Occipital lobe (tissue), 2 donors: ENCODE results near the gene RNF26. TPM values are rescaled to one million over a fixed set of nuclear protein-coding genes. Genes with fewer than 3 reads are reported as not detected.

Experiments
- DNase-seq: peaks from one replicate; lab custom pipeline; 2025; lab: John Stamatoyannopoulos, UW
- total RNA-seq: library from RNA; depleted of rRNA; stranded (reverse); fragments of >200 nt; gene quantifications from one replicate; pipeline ENCODE4 v1.2.3, GENCODE V29; 2014

RNF26 gene
- total RNA-seq, 1 donor from 2014 or later: 1.6 TPM

DNA sequence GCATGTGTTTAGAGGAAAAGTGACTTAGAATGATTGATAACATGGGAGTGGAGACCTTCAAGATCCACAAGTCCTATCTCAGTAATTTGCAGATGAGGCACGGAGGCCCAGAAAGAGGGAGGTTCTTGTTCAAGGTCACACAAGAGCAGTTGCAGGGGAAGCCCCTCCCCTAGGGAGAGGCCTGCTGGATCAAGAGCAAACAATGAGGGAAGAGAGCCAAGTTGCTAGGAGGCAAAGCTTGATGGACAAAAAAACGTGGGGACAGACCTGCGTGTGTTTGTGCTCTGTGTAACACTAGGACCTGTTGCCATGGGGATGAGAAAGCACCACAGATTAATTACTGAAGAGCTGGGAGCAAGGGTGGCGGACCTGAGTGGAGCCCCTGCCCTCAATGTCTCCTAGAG, 18.5 kb downstream of the RNF26 start:
- no peak for DNase-seq

DNA sequence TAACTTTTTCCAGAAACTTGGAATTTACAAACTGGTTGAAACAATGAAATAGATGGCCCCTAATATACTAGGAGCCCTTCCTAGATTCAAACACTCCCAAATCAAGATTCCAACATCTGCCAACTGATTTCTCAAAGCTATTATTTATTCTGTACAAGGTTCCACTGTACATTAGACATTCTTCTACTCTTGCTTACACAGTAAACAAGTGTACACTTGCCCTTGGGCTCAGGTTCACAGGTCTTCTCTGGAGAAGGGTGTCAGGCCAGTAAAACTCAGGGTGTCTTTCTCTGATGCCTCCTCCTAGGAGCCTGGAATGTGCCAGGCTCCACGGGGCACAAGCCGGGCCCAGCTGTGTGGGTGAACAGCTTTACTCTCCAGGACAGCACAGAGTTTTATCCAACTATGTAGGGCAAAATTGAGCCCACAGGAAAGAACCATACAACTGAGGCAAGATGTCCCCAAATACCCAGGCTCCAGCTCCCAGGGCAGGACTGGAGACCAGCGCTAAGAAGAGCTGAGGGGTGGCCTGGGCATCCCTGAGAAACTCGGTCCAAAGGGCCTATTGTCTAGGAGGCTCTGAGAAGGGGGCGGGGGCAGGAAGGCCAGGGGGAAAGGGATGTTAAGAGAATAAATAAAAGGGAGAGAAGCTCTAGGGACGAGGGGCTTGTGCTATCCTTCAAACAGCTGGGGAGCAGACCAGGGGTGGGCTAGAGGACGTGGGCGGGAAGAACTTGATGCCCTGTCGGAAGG, 20.9 kb downstream of the RNF26 start:
- DNase-seq: no peak

DNA sequence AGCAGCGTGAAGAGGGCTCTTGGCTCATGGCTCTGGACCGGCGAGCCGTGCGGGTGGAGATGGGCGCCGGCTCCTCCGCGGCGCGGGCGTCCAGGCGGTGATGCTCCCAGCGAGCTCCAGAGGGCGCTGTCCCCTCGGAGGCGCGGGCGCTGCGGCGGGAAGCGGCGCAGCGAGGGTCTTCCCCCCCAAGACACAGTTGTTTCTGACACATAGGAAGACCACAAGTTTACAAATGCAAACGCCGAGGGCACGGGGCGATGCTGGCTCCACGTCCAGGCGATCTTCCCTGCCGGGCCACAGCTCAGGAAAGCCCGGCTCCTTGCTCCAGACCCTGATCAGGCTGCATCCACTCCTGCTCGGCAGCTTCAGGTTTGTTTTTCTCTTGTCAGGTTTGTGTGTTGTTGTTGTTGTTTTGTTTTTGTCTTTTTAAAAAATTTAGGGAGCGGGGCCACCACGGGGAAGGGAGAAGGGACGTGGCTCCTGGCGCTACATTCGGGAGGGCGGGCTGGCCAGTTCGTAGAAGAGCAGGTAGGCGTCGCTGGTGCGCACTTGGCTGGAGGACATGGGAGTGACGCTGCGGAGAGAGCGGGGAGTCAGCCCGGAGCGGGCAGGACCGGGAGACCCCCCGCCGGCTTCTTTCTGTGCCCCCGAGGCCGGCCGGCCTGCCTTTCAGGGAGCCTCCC, 22.2 kb downstream of the RNF26 start:
- DNase-seq: peak; percentile 39

- DNase-seq: no peak
Measured at GRCh38 chr11:119357074-119357473, 22.7 kb downstream of the RNF26 start.

DNA sequence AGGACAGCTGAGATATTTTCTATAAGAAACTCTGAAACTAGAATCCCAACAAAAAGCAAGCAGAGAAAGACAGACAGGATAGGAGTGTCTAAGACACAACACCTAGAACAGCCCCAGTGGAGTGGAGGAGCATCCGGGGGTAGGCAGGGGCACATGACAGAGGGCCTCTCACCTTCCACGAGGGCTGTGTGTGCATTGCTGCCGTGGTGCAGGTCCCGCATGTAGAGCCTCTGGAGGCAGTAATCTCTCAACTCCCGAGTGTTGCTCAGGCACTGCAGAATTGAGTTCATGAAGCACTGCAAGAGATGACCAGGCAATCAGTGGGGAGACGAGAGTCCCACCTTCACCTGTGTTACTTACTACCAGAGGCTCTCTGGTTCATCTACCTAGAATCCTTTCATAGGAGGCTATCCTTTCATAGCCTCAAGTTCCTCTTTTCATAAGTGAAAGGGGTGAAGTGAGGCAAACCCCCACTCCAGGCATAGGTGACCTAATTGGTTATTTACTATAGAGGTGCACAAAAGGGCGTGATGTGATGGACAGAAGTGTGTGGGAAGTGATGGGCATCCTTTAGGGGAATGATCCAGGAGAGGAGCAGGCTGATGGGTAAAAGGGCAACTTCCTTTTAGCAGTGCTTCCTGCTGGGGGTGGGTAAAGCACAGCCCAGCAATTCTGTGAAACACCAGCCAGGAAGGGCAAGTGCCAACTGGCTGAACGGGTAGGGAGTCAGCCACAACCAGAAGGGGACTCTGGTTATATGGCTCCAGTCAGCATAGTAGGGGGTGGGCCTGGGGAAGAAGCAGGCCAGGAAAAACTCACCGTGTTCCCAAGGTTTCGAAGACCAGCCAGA, 25.3 kb downstream of the RNF26 start:
- DNase-seq: no peak

DNA sequence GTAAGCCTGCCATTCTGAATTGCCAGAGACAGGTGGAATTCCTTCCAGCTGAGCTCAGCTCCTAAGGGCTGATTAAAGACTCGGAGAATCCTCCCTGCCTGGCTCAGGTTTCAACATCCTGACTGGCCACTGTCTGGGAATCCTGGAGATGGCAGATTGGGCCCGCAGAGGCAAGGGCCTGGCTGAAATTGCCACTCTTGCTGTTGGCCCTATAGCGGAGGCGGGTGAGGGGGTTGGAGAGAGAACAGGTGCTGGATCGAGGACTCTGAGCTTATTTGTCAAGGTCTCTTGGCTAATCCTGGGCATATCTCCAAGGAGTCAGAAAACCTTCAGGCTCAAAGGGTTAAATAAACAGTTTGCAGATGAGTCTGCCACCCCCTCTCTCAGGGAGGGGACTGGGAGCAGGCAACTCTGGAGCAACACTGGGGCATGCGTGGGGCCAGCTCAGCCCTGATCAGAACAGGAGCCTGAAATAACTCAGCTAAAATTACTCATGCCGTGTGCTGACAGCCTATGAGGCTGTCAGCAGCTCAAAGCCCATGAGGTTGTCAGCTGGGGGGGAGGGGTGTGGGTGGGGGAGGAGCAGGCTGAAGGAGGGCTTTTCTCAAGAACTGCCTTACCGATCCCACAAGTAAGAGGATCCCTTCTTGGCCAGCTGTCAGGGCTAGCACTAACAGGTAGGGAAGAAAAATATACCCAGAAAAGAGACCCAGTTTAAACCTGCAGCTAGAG, 26.9 kb downstream of the RNF26 start:
- DNase-seq: peak; percentile 80

DNA sequence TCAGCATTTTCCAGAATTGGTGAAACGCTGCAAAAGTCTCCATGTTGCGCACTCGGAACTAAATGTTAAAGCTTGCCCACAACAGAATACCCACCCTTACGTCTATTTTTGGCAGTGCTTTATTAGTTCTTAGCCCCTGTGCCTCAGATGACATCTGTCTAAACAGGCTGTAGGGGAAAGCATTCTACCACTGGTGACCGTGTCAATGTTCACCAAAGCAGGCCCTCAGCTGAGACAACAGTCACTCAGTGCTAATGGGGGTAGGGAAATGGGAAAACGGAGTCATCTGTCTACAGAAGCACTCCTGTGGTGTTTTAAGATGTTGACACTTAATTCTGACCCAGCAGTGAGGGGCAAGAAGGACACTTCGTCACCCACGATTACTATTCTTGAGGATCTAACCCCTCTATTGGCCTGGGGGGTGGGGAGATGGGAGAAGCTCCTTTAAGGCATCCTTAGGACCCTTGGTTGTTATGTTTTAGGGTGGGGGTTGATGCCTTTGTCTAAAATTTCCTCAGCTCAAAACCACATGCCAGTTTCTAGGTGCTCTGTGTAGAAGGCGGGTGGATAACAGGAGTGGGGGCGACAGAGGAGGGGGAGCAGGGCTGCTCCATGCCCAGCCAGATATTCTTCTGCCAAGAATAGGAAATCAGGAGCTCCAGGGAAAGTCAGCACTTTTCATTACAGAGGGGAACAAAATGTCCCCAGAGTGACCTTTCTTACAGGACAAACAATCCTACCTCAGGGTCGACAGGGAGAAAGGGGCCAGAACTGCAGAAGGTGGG, 27.8 kb downstream of the RNF26 start:
- no peak for DNase-seq

DNA sequence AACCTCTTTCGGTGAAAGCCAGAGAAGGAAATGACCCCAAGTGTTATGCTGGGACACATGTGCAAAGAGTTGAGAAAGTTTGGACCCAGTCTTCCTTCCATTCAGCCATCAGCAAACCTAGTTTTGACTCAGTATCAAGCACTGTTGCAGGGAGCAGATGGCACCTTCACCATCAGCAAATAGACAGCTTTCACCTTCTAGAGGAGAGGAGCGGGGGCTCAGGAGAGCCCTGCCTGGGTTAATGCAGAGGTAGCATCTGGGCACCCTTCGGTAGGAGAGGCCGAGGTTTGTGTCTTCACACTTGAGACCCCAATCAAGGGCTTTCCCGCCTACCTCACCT, 28.4 kb downstream of the RNF26 start:
- no peak for DNase-seq

DNA sequence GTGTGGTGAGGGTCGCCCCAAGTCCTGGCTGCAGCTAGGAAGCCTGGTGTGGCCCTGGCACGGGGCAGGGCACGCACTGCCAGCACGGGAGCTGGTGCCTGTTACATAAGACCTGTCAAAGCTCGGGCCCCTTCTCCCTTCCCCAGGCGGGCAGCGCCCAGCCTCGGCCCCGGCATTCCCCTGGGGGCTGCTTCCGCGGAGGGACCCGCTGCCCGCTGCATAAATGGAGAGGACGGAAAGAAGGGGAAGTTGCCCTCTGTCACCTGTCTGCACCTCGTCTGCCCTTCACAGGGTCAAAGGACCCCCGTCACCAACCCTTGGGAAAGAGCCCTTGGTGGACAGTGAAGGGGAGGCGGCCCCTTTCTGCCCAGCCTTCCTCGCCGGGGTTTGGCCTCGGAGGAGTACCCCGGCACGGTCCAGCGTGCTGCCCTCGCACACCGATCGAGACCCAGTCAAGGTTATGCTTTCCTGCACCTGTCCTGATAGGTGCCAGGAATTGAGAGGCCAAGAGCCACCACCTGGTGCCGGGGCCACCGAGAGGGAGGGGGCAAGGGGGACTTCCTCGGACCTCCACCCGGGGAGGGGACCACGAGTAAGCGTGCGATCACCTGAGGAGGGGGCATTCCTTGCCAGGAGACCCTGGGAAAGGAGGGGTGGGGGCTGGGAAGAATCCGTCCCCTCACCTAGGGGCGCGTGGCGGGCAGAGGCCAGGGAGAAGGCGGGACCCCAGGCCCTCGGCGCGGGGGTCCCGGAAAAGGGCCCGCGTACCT, 28.9 kb downstream of the RNF26 start:
- no peak for DNase-seq

DNA sequence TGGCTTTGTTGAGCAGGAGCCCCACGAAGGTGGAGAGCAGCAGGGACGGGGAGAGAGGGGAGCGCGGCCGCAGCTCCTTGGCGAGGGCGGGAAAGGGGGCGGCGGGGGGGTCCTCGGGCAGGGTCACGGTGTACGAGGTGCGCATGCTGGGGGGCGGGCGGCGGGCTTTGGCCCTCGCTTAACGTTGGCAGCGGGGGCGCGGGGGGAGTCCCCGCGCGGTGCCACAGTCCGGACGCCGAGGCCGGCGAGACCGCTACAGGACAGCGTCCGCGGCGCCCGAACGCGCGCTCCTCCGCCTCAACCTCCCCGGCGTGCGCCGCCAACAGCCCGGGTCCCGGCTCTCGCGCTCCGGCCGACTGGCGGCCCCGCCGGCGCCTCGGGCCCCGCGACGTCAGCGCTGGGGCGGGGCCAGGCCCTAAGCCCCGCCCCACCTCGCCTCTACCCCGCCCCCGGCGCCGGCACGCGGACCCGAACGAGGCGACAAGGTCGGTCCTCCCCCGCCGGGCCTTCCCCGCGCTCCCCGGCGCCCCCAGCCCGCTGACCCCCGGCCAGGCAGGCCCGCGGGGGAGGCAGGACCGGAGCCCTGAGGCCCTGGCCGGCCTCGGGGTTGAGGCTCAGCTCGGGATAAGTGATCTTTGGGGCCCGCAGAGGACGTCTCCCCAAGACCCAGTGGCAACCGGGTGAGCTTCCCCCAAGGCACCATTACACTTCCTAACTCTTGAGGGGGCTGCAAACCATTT, 29.7 kb downstream of the RNF26 start:
- peak; percentile 61 for DNase-seq

GRCh38 chr11:119365071-119365591, 30.8 kb downstream of the RNF26 start:
- peak; percentile 64 for DNase-seq

- peak; percentile 47 for DNase-seq
Measured at GRCh38 chr11:119366690-119367620, 32.6 kb downstream of the RNF26 start.

- DNase-seq: peak; percentile 23
Measured at GRCh38 chr11:119367661-119368120, 33.4 kb downstream of the RNF26 start.

DNA sequence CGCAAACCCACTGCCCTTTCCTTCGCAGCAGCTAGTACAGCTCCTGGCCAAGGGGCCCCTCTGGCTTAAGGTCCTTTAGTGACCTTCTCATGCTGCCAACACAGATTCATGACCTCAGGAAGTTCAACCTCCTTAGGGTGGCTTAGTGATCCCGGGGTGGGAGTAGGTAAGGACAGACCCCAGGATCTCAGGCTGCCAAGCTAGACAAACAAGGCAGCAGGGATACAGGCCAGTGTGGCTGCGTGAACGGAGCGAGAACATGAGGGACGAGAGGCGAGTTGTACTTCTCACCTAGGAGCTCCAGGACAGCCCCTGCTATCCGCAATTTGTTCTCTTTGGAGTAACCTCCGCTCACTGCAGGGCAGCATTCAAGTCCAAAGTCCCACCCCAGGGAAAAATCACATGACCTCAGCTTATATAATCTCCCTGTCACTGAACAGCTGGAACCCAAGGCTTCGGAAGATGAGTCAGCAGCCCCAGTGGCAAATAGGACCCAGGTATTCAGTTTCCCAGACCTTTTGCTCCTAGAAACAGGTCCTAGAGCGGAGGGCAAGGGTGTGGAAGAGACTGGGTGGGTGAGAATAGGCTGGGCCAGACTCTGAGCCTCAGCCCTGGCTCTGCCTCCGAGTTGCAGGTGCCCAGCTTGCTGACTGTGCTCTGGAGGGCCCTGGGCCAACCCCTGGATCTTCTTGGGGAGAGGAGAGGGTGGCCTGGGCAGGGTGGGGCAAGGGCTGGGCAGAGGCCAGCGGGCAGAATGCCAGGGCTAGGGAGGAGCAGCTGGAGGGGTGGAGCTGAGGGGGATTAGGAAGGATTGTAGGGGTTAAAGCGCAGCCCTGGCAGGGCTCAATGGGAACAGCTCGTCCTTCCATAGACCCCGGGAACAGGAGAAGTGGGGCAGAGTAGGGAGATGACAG, 34.1 kb downstream of the RNF26 start:
- peak; percentile 38 for DNase-seq

- DNase-seq: no peak
Measured at GRCh38 chr11:119369132-119369925, 35.0 kb downstream of the RNF26 start.

GRCh38 chr11:119370486-119371046, 36.2 kb downstream of the RNF26 start:
- no peak for DNase-seq
